ENCODE results near the gene PRH1. TPM values are rescaled to one million over a fixed set of nuclear protein-coding genes. Genes with fewer than 3 reads are reported as not detected.

Gene PRH1
- total RNA-seq, 2 donors from 2014 or later: 13.4 to 42.6 TPM

DNA sequence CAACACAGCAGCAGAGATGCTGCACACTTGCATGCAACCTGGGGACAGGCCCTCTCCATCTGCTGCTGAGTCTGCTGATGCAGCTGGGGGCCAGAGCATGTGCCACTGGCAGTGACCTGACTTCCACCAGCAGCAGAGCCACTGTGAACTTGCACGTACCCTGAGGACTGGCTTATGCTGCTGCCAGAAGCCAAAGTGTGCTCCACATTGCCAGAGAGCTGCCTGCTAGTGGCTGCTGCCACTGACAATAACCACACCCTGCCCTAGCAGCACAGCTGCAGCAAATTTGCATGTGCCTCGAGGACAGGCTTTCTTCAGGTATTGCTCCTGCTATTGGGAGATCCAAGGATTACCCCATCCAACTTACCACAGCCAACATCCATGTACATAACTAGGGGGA lies 30.3 kb downstream of the PRH1 start:
- no peak for DNase-seq
- peaks cover 43% of the 10 kb centered on the region for H3K9me3 Mint-ChIP-seq
- TF ChIP-seq CTCF (conservative IDR thresholded peaks at IDR 0.05): peak; percentile 17
- no peaks in the 10 kb centered on the region for H3K27me3 Mint-ChIP-seq (ENCODE audit: insufficient read depth)
- WGBS, 2 experiments (ENCODE audit: insufficient coverage in 1 of 2, insufficient read length in 1 of 2): 94% methylated on average over 2 of the region's 2 CpGs; no CpG with 5 or more reads in 1 of the 2 experiments
- Histone ChIP-seq H3K9ac (ENCODE audit: extremely low read depth, low read length, poor library complexity, severe bottlenecking) (no peak overlapping the region), H3K4me1 (ENCODE audit: control insufficient read depth, insufficient read depth, low read length) (peaks cover 8% of the 10 kb centered on the region), H3K27me3 (ENCODE audit: control insufficient read depth, insufficient read depth, low read length, poor library complexity, severe bottlenecking) (no peaks in the 10 kb centered on the region), H3K36me3 (ENCODE audit: control insufficient read depth, insufficient read depth, low read length) (no peaks in the 10 kb centered on the region), H3K27ac (ENCODE audit: low read depth, low read length) (no peak overlapping the region), H3K9me3 (ENCODE audit: control insufficient read depth, low read length) (peaks cover 32% of the 10 kb centered on the region), H3K4me3 (ENCODE audit: low read length) (no peak overlapping the region)
- H3K4me3 Mint-ChIP-seq: no peak overlapping the region
- peaks cover 41% of the 10 kb centered on the region for H3K36me3 Mint-ChIP-seq (ENCODE audit: low read depth)
- peaks cover 9% of the 10 kb centered on the region for H3K4me1 Mint-ChIP-seq
- H3K27ac Mint-ChIP-seq: no peak overlapping the region

GRCh38 chr12:10851243-10851858 lies 32.7 kb downstream of the PRH1 start:
- Mint-ChIP-seq H3K4me1 (peaks cover 9% of the 10 kb centered on the region), H3K27ac (no peak overlapping the region), H3K9me3 (peaks cover 20% of the 10 kb centered on the region), H3K4me3 (no peak overlapping the region), H3K27me3 (ENCODE audit: insufficient read depth) (no peaks in the 10 kb centered on the region), H3K36me3 (ENCODE audit: low read depth) (peaks cover 29% of the 10 kb centered on the region)
- Histone ChIP-seq H3K9me3 (ENCODE audit: control insufficient read depth, low read length) (peaks cover 15% of the 10 kb centered on the region), H3K9ac (ENCODE audit: extremely low read depth, low read length, poor library complexity, severe bottlenecking) (no peak overlapping the region), H3K27ac (ENCODE audit: low read depth, low read length) (no peak overlapping the region), H3K4me3 (ENCODE audit: low read length) (no peak overlapping the region), H3K36me3 (ENCODE audit: control insufficient read depth, insufficient read depth, low read length) (no peaks in the 10 kb centered on the region), H3K4me1 (ENCODE audit: control insufficient read depth, insufficient read depth, low read length) (peaks cover 8% of the 10 kb centered on the region), H3K27me3 (ENCODE audit: control insufficient read depth, insufficient read depth, low read length, poor library complexity, severe bottlenecking) (no peaks in the 10 kb centered on the region)
- 94 to 96% methylated on average over 2 to 3 of the region's 4 CpGs for WGBS, 2 experiments (ENCODE audit: insufficient coverage in 1 of 2, insufficient read length in 1 of 2)
- TF ChIP-seq CTCF (conservative IDR thresholded peaks at IDR 0.05): no peak
- DNase-seq: no peak

DNA sequence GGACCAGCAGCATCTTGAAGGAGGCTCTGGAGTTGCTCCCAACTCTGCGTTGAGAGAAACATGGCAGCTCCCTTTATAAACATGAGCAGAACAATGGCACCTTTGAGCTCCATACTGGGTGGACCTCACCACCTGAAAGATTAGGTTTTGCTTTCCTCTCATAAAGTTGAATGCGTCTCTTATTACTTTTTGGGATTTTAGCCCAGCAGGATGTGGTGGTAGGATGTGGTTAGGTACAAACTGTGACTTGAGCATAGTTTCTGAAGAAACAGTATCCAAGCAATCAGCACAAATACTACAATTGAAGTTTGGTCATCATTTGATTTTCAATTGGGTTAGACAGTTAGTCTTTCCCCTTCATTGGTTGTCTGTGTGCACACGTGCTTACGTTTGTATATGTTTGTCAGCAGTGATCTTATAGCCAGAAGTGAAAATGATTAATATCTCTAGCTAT lies 34.6 kb downstream of the PRH1 start, which contains the start of gene PRR4:
Gene PRR4 (minus strand): TSS at position 51 of the 454 bp plus-strand sequence. CDS start 38 bp downstream, at position 13.
- H3K9ac ChIP-seq (ENCODE audit: extremely low read depth, low read length, poor library complexity, severe bottlenecking): no peak within 1 kb of the TSS
- 85 to 94% methylated on average over 3 of the region's 4 CpGs for WGBS, 2 experiments (ENCODE audit: insufficient coverage in 1 of 2, insufficient read length in 1 of 2)
- peaks cover 14% of the 10 kb centered on the region for H3K36me3 Mint-ChIP-seq (ENCODE audit: low read depth)

More for the DNA sequence above, 34.6 kb downstream of the PRH1 start, which contains the start of gene PRR4:
- no peak for DNase-seq
- Histone ChIP-seq H3K4me1 (ENCODE audit: control insufficient read depth, insufficient read depth, low read length) (peaks cover 8% of the 10 kb centered on the region), H3K27me3 (ENCODE audit: control insufficient read depth, insufficient read depth, low read length, poor library complexity, severe bottlenecking) (no peaks in the 10 kb centered on the region), H3K4me3 (ENCODE audit: low read length) (no peak within 1 kb of the TSS), H3K36me3 (ENCODE audit: control insufficient read depth, insufficient read depth, low read length) (no peaks in the 10 kb centered on the region), H3K9me3 (ENCODE audit: control insufficient read depth, low read length) (no peaks in the 10 kb centered on the region), H3K27ac (ENCODE audit: low read depth, low read length) (no peak within 1 kb of the TSS)
- no peak for TF ChIP-seq CTCF (conservative IDR thresholded peaks at IDR 0.05)
- Mint-ChIP-seq H3K27ac (no peak within 1 kb of the TSS), H3K27me3 (ENCODE audit: insufficient read depth) (no peaks in the 10 kb centered on the region), H3K4me1 (peaks cover 9% of the 10 kb centered on the region), H3K4me3 (no peak within 1 kb of the TSS), H3K9me3 (peaks cover under 1% of the 10 kb centered on the region)

All from endodermal cell (in vitro differentiated cells).